ENCODE data around the gene TFF2.

The TFF2 gene

DNA sequence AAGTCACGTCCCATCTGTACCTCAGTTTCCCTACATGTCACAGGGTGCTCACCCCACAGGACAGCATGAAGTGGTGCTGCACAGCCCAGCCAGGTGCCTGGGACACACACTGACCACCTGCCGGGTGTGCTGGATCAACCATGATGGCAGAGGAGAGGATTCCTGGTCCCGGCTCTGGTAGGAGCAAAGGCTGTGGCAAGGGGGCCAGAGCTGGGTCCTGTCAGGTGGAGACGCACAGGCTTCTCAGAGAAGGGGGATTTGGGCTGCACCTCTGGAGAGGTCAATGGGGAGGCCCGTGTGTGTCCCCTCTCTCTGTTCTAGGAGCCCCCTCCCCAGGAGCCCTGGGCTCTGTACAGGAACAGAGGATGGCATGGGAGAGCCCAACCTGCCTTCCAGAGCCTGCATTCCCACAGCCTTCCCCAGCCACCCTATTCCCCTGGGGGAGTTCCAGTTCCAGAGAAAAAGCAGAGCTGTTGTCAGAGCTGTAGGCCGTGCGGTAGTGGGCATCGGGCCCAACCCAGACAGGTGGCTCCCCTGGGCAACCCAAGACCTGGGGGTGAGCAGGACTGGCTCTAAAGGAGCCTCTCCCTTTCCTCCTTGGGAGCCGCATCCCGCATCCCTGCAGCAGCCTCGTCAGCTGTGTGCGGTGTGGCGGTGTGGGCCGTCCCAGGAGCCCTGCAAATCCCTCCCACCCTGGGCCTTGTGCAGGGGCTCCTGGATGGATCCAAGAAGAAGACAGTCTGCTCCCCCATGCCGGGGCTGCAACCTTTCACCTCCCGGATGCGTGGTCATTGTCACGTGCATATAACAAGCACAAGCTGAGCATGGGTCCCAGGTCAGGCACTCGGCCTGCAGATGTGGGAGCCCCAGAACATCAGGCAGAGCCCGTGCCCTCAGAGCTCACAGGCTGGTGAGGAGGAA lies 32.7 kb downstream of the TFF2 start:
- no peak for DNase-seq

DNA sequence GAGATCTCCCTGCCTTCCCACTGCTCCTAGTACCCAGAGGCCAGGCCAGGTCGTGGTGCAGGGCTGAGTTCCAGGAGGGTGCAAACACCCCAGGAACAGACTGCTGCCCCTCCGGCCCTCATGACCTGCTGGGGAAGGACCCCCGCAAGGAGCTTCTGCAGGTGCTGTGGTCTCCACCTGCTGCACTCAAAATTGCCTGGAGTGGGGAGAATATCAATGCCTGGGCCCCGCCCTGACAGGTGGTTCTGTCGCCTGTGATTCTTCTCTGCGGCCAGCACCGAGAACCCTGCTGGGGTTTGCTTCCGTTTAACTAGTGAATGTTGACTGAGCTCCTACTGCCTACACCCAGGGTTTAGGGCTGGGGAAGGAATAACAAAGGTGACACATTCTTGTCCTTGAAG lies 33.5 kb downstream of the TFF2 start:
- peak; percentile 68 to 83 for DNase-seq

- peak in 1 of 2 experiments; percentile 68 for DNase-seq
Measured at GRCh38 chr21:42316891-42317290, 33.9 kb downstream of the TFF2 start.

GRCh38 chr21:42315296-42315891 lies 35.4 kb downstream of the TFF2 start, which contains the start of gene TFF3:
Gene TFF3, minus strand, starts transcription at chr21:42315409. Its CDS starts 35 bp downstream, at chr21:42315374.
- peak; percentile 82 to 90 for DNase-seq

DNA sequence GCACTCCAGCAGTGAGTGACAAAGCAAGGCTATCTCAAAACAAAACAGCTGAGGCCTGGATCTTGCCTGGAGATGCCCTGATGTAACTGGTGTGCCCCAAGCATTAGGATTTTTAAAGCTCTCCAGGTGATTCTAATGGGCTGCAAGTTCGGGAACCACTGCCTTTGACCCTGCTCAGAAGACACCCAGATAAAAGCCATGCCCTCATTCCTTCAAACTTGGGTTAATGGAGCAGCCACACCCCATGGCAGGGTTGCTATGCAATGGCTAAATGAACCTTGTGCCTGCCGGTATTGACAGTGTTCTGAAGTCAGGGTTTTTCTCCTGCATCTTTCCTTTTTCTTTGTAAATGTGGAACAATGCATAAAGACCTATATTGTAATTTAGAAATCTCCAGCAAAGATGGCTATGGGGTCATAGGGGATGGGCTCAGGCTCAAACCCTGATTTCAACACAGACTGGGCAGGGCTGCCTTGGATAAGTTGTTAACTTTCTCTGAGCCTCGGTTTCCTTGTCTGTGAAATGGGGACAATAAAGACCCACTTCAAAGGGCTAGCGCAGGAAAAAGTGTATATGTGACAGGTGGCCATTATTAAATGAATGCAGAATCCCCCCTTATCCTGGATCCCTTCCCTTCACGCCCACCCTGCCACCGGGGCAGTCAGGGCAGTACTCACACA lies 36.0 kb downstream of the TFF2 start:
- no peak for DNase-seq

DNA sequence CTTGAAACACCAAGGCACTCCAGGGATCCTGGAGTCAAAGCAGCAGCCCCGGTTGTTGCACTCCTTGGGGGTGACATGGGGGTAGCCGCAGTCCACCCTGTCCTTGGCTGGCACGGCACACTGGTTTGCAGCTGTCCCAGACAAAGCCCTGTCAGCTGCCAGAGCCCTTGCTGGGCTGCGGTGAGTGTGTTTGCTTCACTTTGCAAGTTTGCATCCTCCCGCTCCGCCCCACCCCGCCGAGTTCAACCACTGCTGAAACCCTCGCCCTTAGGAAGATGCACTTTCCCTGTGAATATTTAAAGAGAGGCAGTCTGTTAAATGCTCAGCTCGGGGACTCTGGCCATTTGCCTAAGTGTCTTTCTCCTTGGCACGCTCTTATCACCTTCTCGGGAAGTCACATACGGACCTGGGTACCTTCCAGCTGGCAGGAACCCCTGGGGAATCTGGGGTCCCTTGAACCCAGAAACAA lies 37.3 kb downstream of the TFF2 start:
- peak; percentile 46 to 78 for DNase-seq

DNA sequence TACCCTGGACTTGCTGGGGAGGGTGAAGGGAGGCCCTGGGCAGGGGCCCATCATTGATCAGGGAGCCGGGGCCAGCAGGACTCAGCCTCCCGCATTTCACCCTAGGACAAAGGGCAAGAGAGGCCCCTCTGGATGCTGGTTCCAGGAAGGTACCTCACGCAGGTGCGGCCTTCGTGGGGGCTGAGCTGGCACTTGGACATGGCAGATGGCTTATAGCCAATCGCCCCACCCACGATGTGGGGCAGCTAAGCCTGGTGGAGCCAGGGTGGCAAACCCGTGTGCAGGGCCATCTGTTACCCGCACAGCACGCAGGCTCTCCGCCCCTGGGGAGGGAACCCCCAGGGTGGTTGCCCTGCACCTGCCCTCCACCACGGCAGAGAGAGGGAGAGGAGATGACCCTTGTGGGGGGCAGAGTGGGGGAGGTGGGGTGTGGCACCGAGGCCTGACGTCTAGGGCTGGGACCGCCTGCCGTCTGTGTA lies 38.1 kb downstream of the TFF2 start:
- DNase-seq: no peak

GRCh38 chr21:42311816-42312625 lies 38.8 kb downstream of the TFF2 start:
- DNase-seq: no peak

- DNase-seq: no peak
Measured at GRCh38 chr21:42311160-42311559, 39.6 kb downstream of the TFF2 start.

- no peak for DNase-seq
Measured at GRCh38 chr21:42310411-42311001, 40.3 kb downstream of the TFF2 start.

GRCh38 chr21:42309753-42310213 lies 41.0 kb downstream of the TFF2 start:
- DNase-seq: peak in 1 of 2 experiments; percentile 14

GRCh38 chr21:42308914-42309752 lies 41.7 kb downstream of the TFF2 start:
- no peak for DNase-seq

DNA sequence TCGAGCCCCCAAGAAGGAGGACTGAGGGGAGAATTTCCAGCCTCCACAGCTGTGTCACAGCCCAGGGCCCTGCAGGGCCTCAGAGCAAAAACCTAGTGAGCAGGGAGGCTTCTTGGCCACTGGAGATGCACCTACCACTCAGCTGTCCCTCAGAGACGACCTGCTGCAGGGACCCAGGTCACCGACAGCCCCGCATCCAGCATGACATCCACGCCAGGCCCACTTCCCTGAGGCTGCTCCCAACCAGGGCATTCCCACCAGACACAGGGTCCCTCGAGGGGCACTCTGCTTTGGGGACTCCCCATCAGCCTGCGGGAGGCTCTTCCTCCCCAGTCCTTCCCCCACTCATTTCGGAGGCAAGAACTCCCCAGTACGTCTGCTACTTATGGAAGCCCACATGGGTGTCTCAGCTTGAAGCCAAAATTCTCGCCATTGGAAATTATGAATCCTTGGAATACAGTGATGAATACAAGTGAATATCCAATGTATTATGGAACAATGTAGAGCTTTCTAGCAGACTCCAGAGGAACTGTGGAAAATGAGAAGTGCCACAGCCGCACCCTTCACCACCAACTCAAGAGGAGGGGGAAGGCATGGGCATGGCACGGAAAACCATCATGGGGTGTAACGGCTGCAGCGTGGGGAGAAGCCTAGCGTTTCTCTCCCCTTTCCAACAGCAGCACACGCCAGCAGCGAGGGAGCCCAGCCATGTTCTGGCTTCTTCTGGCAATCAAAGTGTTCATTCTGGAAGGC lies 42.5 kb downstream of the TFF2 start:
- no peak for DNase-seq

DNA sequence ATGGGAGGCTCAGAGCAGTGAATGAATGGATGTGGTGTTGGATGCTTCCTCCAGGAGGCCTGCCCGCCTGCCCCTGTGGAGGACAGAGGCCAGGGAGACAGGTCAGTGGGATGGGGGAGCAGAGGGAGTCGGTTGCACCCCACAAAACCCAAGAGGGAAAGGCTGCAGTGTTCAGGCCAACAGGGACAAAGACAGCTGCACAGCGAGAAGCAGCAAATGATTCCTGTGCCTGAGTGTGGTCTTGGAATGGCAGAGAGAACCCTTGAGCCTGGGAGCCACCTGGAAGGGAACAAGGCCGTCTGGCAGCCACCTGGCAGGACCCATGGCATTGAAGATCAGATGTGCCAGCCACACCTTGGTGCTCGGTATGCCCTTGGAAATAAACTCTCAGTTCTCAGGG lies 43.7 kb downstream of the TFF2 start:
- DNase-seq: peak; percentile 19 to 22

DNA sequence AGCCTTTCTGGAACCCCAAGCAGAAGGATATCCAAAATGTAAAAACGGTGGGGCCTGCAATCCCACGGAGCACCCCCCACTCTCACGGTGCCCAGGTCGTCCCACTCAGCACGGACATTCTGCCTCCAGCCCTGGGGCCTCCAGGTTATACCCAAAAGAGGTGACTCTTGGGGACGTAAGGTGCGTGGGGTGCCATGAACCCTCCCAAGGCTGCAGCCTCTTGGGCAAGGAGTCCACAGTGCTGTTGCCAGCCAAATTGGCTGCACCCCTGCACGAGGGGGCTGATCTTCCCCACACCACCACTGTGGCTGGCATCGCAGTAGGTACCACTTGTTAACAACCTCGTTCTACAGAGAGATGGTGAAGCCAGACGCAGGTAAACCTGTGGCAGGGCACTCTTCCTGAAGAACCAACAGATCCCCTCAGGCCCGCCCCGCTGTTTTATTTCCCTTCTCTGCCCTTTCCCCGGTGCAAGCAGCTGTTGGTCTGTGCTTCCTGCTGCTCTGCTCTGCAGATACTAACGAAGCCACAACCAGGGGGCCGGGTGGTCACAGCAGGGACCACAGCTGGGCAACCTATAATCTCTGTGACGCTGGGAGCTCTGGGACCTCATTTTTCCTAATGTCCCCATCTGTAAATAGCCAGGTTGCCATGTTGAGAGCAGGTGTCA lies 44.3 kb downstream of the TFF2 start:
- DNase-seq: peak in 1 of 2 experiments; percentile 46

- DNase-seq: no peak
Measured at GRCh38 chr21:42305707-42306147, 45.1 kb downstream of the TFF2 start.

DNA sequence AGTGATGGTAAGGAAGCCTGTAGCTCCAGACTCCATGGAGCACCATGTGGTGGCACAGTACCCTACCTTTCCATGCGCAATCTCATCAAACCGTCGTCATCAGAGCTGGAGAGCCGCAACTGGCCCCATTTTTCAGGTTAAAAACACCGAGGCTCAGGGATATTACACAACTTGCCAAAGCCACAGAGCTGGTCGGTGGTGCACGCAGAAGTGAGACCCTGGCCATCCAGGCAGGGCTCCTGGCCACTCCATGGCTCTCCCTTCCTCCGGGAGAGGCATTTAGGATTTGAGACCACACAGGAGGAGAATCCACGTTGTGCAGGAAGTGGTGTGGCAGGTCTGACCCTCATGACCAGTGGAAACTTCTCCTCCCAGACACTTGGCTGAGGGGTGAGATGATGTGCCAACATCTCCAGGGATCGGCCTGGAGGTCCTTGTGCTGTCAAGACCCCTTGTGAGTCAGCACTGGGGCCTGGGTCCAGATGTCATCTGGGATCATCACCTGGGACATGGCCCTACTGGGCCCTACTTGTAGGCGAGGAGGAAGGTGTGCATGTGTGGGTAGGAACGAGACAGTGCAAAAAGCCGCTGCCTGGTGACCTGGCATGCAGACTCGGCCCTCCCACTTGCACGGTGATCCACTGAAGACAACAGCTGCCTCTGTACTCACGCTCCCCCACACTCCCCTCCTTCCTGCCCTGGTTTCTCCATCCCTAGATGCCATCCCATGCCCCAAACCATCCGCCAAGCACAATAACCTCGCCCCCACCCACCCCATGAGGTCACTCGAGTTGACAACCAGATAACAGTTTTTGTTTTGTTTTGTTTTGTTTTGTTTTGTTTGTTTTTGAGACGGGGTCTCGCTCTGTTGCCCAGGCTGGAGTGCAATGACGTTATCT lies 46.0 kb downstream of the TFF2 start:
- no peak for DNase-seq

DNA sequence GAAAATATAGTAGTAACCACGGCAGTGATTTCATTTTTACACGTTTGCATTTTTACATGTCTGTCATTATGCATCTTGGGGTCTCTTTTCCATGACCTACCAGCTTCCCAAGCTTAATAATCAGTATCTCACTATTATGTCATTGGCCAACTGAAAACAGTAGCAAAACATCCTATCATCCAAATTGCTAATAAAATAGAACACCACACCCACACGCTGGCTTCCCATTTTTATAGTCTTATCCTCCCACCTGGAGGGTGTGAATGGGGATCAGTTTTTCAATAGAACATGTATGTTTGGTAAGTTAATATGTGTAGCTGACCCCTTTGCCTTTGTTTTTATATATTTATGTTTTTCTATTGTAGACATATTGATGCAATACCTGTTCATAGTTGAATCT lies 47.4 kb downstream of the TFF2 start:
- no peak for DNase-seq
